PC-9 (cell line): Measurements from ENCODE around the gene TENM4. TPM values are rescaled to one million over a fixed set of nuclear protein-coding genes. Genes with fewer than 3 reads are reported as not detected.

Experiments used
- BruUV-seq: library from RNA; stranded (reverse); fragments of 400-500 nt; replicated peaks from 2 replicates; lab custom pipeline; 2021; lab: Mats Ljungman, UMichigan
- CTCF ChIA-PET: fragments of 300-600 bp; sonication (Branson Sonifier 250); formaldehyde crosslinking; loops from one replicate; lab custom pipeline; 2022; ENCODE audit warnings: antibody characterized with exemption; lab: Charles Lee
- POLR2A ChIA-PET: fragments of 300-600 bp; sonication (Branson Sonifier 250); formaldehyde crosslinking; loops from one replicate; lab custom pipeline; 2022; ENCODE audit warnings: antibody characterized with exemption; ENCODE audit not compliant: unreplicated experiment; lab: Charles Lee
- DNase-seq, 2 experiments: peaks; one replicate each; pipeline versions ENCODE4 v3.0.0 to v3.0.0-alpha.2; 2015 to 2022; ENCODE audit warnings: mixed read lengths in 1 of 2
- H2AFZ ChIP-seq: fragments of 200-600 bp; sonication (generic); 2 replicates; pipeline ENCODE4 v1.8.1; 2017; ENCODE audit warnings: antibody characterized with exemption
- H3F3A ChIP-seq: fragments of 200-600 bp; sonication (generic); 2 replicates; pipeline ENCODE4 v1.8.1; 2017; ENCODE audit warnings: antibody characterized with exemption, mild to moderate bottlenecking, low read depth; ENCODE audit not compliant: insufficient read depth
- H3K27ac ChIP-seq: fragments of 200-600 bp; sonication (generic); 2 replicates; pipeline ENCODE4 v1.6.1; 2016; ENCODE audit warnings: mixed run types
- H3K27me3 ChIP-seq: fragments of 200-600 bp; sonication (generic); 2 replicates; pipeline ENCODE4 v1.6.1; 2016; ENCODE audit warnings: low read depth, mixed run types; ENCODE audit not compliant: insufficient read depth
- H3K36me3 ChIP-seq: fragments of 200-600 bp; sonication (generic); 2 replicates; pipeline ENCODE4 v1.6.1; 2016; ENCODE audit warnings: low read depth, mixed run types
- H3K4me1 ChIP-seq: fragments of 200-600 bp; sonication (generic); replicated peaks from 2 replicates; pipeline ENCODE4 v1.6.1; 2016; ENCODE audit warnings: mixed run types; ENCODE audit not compliant: insufficient read depth
- H3K4me2 ChIP-seq: fragments of 200-600 bp; sonication (generic); 2 replicates; pipeline ENCODE4 v1.6.1; 2017; ENCODE audit warnings: mixed run types
- H3K4me3 ChIP-seq: fragments of 200-600 bp; sonication (generic); 2 replicates; pipeline ENCODE4 v1.6.1; 2016; ENCODE audit warnings: mixed run types
- H3K79me2 ChIP-seq: fragments of 200-600 bp; sonication (generic); 2 replicates; pipeline ENCODE4 v1.6.1; 2017; ENCODE audit warnings: low read depth, mixed run types
- H3K9me2 ChIP-seq: fragments of 200-600 bp; sonication (generic); 2 replicates; pipeline ENCODE4 v1.8.1; 2017; ENCODE audit warnings: mild to moderate bottlenecking; ENCODE audit not compliant: insufficient read depth
- H3K9me3 ChIP-seq: fragments of 200-600 bp; sonication (generic); 2 replicates; pipeline ENCODE4 v1.8.1; 2016; ENCODE audit warnings: low read depth; ENCODE audit not compliant: insufficient read depth
- H4K20me1 ChIP-seq: fragments of 200-600 bp; sonication (generic); 2 replicates; pipeline ENCODE4 v1.8.1; 2017; ENCODE audit not compliant: insufficient read depth
- CTCF ChIP-seq: fragments of 200-600 bp; sonication (generic); conservative IDR thresholded peaks from 2 replicates; pipeline ENCODE4 v1.6.1; 2017; ENCODE audit warnings: mixed run types, antibody characterized with exemption, mild to moderate bottlenecking, moderate library complexity
- EZH2 ChIP-seq: fragments of 200-600 bp; sonication (generic); IDR thresholded peaks from 2 replicates; pipeline ENCODE4 v1.8.0; 2017; ENCODE audit warnings: antibody characterized with exemption, low read depth
- intact Hi-C: fragments of 100-400 bp; cut with micrococcal nuclease; formaldehyde crosslinking; loops from one replicate; pipeline ENCODE4 v1.10.0; 2022; ENCODE audit not compliant: unreplicated experiment
- total RNA-seq: library from RNA; stranded (reverse); gene quantifications from 2 replicates; pipeline ENCODE4 v1.2.3, GENCODE V29; 2021

Gene TENM4
- total RNA-seq, 1 experiment from 2014 or later, result not detected

GRCh38 chr11:78787696-78788095 lies 653.1 kb downstream of the TENM4 start:
- no TSS peak for BruUV-seq
- CTCF ChIA-PET, result no interaction called here
- Histone ChIP-seq H3K36me3 (no peaks in the 10 kb centered on the region), H3K4me3 (no peak overlapping the region), H3K27ac (no peak overlapping the region), H3K79me2 (no peaks in the 10 kb centered on the region), H2AFZ (no peak overlapping the region), H3K27me3 (peaks cover 60% of the 10 kb centered on the region), H3F3A (no peaks in the 10 kb centered on the region), H3K4me1 (no peaks in the 10 kb centered on the region), H3K9me3 (no peaks in the 10 kb centered on the region), H3K4me2 (no peak overlapping the region), H3K9me2 (no peaks in the 10 kb centered on the region), H4K20me1 (no peaks in the 10 kb centered on the region)
- POLR2A ChIA-PET, result no interaction called here
- intact Hi-C loops, result no loop called here
- TF ChIP-seq EZH2, result no peak
- no peak for TF ChIP-seq CTCF
- DNase-seq, result no peak

- no TSS peak for BruUV-seq
- no peak overlapping the region for H3K4me3 ChIP-seq
- H2AFZ ChIP-seq, result no peak overlapping the region
- no peaks in the 10 kb centered on the region for H3K36me3 ChIP-seq
- DNase-seq, result no peak
- ChIA-PET CTCF (no interaction called here), POLR2A (no interaction called here)
- H3K79me2 ChIP-seq, result no peaks in the 10 kb centered on the region
- H3F3A ChIP-seq, result no peaks in the 10 kb centered on the region
- no peaks in the 10 kb centered on the region for H3K4me1 ChIP-seq
- no peaks in the 10 kb centered on the region for H3K9me3 ChIP-seq
- H3K27me3 ChIP-seq, result peaks cover 65% of the 10 kb centered on the region
- TF ChIP-seq EZH2 (no peak), CTCF (no peak)
- H3K27ac ChIP-seq, result no peak overlapping the region
- H3K9me2 ChIP-seq, result no peaks in the 10 kb centered on the region
- H4K20me1 ChIP-seq, result no peaks in the 10 kb centered on the region
- H3K4me2 ChIP-seq, result no peak overlapping the region
- intact Hi-C loops, result no loop called here
These were observed 654.1 kb downstream of the TENM4 start for GRCh38 chr11:78786746-78787145.

- TF ChIP-seq EZH2, result no peak
- TF ChIP-seq CTCF, result no peak
- no peaks in the 10 kb centered on the region for H3K36me3 ChIP-seq
- no peaks in the 10 kb centered on the region for H3K9me2 ChIP-seq
- no peaks in the 10 kb centered on the region for H3F3A ChIP-seq
- DNase-seq, result no peak
- H2AFZ ChIP-seq, result no peak overlapping the region
- POLR2A ChIA-PET, result no interaction called here
- H3K4me3 ChIP-seq, result no peak overlapping the region
- CTCF ChIA-PET, result no interaction called here
- no peaks in the 10 kb centered on the region for H4K20me1 ChIP-seq
- no peak overlapping the region for H3K27ac ChIP-seq
- no peaks in the 10 kb centered on the region for H3K9me3 ChIP-seq
- no TSS peak for BruUV-seq
- intact Hi-C loops, result no loop called here
- no peaks in the 10 kb centered on the region for H3K79me2 ChIP-seq
- H3K4me2 ChIP-seq, result no peak overlapping the region
- H3K27me3 ChIP-seq, result peaks cover 71% of the 10 kb centered on the region
- H3K4me1 ChIP-seq, result no peaks in the 10 kb centered on the region
These were observed 654.7 kb downstream of the TENM4 start for GRCh38 chr11:78786086-78786485.
